AG04449 (cell line): ENCODE data around the gene SCRT2.
"Not testable (repeated sequence)": the region's sequence is repeated elsewhere in the genome, so short reads cannot be mapped to it uniquely, and the experiment has no call there.

ENCODE experiments used
- CTCF ChIA-PET: fragments of 350-600 bp; formaldehyde crosslinking; extraction: SDS; loops from one replicate; lab custom pipeline; 2021; ENCODE audit warnings: antibody characterized with exemption; lab: Yijun Ruan, JAX
- POLR2A ChIA-PET: fragments of 400-600, 350-600 bp; formaldehyde crosslinking; extraction: SDS; loops from one replicate; lab custom pipeline; 2020; ENCODE audit warnings: antibody characterized with exemption, inconsistent platforms; lab: Yijun Ruan, JAX
- DNase-seq: peaks from one replicate; pipeline ENCODE4 v3.0.0-alpha.2; 2010; ENCODE audit warnings: low read depth, low spot score
- H3K4me3 ChIP-seq: 2 replicates; pipeline ENCODE4 v1.5.1; 2011; ENCODE audit warnings: low read depth, mild to moderate bottlenecking, control low read depth, low read length
- TF ChIP-seq, protein P1 (sequence below): IDR thresholded peaks from one replicate; pipeline ENCODE4 v1.5.1; 2011; ENCODE audit warnings: mild to moderate bottlenecking, moderate library complexity, low read length, control low read depth, inconsistent platforms; ENCODE audit not compliant: insufficient read depth; ENCODE audit errors: missing control alignments

SCRT2 gene

DNA sequence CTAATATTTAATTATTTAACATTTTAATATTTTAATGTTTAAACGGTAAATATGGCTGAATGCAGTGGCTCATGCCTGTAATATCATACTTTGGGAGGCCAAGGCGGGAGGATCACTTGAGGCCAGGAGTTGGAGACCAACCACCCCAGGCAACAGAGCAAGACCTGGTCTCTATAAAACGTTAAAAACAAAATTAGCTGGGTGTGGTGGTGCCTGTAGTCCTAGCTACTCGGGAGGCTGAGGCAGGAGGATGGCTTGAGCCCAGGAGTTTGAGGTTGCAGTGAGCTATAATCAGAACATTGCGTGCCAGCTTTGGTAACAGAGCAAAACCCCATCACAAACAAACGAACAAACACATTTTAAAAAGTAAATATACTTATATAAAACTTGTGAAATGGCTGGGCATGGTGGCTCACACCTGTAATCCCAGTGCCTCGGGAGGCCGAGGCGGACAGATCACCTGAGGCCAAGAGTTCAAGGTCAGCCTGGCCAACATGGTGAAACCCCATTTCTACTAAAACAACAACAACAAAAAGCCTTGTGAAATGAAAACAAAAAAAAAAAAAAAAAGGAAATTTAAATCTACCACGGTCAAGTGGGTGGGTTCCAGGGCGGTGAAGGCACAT is 30.8 kb downstream of the SCRT2 start:
- ChIA-PET CTCF (interaction anchor here (0.6 to 7.4 kb wide), 29 partner anchors 8 to 311 kb away, joined by 3 to 96 read pairs (median 6); partner anchors contain the start of gene CSNK2A1), POLR2A (no interaction called here)
- DNase-seq = no peak
- no peak overlapping the region for H3K4me3 ChIP-seq
- TF ChIP-seq, protein P1, sequence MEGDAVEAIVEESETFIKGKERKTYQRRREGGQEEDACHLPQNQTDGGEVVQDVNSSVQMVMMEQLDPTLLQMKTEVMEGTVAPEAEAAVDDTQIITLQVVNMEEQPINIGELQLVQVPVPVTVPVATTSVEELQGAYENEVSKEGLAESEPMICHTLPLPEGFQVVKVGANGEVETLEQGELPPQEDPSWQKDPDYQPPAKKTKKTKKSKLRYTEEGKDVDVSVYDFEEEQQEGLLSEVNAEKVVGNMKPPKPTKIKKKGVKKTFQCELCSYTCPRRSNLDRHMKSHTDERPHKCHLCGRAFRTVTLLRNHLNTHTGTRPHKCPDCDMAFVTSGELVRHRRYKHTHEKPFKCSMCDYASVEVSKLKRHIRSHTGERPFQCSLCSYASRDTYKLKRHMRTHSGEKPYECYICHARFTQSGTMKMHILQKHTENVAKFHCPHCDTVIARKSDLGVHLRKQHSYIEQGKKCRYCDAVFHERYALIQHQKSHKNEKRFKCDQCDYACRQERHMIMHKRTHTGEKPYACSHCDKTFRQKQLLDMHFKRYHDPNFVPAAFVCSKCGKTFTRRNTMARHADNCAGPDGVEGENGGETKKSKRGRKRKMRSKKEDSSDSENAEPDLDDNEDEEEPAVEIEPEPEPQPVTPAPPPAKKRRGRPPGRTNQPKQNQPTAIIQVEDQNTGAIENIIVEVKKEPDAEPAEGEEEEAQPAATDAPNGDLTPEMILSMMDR = no peak

DNA sequence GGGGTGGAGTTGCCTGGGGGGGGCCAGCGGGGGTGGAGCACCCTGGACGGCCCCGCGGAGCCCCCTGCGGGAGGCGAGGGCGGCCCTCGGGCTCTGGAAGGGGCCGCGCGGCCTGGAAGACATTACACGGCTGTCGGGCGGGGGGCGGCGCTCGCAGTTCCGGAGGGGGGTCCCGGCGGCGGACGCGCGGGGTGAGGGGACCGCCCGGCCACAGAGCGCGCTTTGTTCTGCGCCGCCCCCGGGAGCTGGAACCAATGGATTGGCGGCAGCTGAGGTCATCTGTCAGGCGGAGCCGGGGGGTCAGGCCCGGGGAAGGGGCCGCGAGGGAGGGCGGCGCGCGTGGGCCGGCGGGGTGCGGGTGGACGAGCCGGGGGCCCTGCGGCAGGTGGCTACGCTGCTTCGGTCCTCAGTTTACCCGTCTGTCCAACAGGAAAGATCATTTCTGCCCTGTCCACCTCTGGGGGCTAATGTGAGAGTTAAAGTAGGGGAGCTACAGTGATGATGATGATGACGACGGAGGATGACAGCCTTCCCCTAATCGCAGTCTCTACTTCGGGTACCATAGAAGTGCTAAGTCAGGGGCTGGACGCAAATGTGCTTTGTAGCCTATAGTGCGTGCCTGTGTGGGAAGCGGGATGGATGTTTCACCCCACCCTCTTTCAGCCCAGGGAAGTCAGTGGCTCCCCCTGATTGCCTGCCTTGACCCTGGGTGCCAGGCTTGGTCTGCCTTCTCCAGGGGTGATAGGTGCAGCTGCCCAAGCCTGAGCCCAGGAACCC is 33.0 kb downstream of the SCRT2 start:
- no peak for DNase-seq
- H3K4me3 ChIP-seq = peak overlapping the region; percentile 12; the same call in 1 of the 2 replicates
- ChIA-PET POLR2A (interaction anchor here (0.9 kb wide), 1 partner anchor 10 kb away, joined by 6 read pairs; no protein-coding TSS in a partner anchor), CTCF (interaction anchor here (6.1 to 7.4 kb wide), 2 partner anchors 14 to 80 kb away, joined by 47 to 96 read pairs; no protein-coding TSS in a partner anchor)
- TF ChIP-seq, protein P1 = no peak

DNA sequence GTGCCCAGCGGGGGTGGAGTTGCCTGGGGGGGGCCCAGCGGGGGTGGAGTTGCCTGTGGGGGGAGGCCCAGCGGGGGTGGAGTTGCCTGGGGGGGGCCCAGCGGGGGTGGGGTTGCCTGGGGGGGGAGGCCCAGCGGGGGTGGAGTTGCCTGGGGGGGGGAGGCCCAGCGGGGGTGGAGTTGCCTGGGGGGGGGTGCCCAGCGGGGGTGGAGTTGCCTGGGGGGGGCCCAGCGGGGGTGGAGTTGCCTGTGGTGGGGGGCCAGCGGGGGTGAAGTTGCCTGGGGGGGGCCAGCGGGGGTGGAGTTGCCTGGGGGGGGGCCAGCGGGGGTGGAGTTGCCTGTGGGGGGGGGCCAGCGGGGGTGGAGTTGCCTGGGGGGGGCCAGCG is 33.6 kb downstream of the SCRT2 start:
- H3K4me3 ChIP-seq, POLR2A ChIA-PET: not testable (repeated sequence)

DNA sequence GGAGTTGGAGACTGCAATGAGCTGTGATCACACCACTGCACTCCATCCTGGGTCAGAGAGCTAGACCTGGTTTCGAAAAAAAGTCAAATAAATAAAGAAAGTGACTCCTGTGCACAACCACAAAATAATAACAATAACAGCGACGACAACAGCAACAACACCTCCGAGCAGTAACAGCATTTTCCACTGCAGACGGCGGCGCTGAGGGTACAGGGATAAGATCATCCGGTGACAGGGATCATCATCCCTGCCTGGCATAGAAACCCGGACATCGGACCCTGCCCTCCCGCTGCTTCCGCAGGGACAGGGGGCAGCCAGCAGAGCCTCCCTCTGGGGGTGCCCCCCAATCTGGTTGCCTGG is 34.1 kb downstream of the SCRT2 start:
- TF ChIP-seq, protein P1 = no peak
- ChIA-PET CTCF (interaction anchor here (1.0 to 1.3 kb wide), 2 partner anchors 26 to 79 kb away, joined by 4 read pairs; no protein-coding TSS in a partner anchor), POLR2A (no interaction called here)
- no peak overlapping the region for H3K4me3 ChIP-seq
- DNase-seq = no peak

More for the DNA sequence above, 33.6 kb downstream of the SCRT2 start:
- CTCF ChIA-PET = interaction anchor here (1.0 to 7.4 kb wide), 2 partner anchors 80 kb away, joined by 4 to 96 read pairs; no protein-coding TSS in a partner anchor
- DNase-seq = not testable (repeated sequence)

DNA sequence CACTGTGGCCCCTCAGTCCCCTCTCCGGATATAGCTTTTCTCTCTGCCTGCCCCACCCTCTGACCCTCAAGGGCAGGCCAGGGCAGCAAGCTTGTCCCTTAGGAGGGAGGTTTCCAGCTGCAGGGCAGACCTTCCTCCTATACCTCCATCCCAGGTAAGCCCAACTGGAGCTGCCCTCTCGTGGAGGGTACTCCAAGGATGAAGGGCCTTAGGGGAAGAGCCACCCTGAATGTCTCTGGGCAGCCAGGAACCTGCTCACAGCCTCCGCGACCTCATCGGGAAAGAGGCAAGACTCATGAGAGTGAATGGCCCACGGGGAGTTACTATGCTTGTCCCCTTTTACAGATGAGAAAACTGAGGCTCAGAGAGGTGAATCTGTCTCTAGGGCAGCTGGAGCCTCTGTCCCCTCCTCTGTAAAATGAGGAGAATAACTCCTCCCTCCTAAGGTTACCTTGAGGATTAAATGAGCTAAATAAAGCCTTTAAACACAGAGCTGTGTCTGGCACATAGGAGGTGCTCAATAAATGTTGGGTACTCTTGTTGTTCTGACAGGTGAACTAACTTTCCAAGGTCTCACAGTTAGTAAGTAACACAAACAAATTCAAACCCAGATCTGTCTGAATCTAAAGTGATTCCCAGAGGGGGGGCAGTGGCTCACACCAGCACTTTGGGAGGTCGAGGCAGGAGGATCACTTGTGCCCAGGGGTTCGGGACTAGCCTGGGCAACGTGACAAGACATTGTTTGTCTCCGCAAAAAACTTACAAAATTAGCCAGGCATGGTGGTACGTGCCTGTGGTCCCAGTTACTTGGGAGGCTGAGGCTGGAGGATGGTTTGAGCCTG is 34.7 kb downstream of the SCRT2 start:
- CTCF ChIA-PET = interaction anchor here (1.0 to 1.5 kb wide), 3 partner anchors 26 to 78 kb away, joined by 4 to 5 read pairs (median 4); no protein-coding TSS in a partner anchor
- POLR2A ChIA-PET = no interaction called here
- H3K4me3 ChIP-seq = no peak overlapping the region
- no peak for DNase-seq
- TF ChIP-seq, protein P1 = no peak

DNA sequence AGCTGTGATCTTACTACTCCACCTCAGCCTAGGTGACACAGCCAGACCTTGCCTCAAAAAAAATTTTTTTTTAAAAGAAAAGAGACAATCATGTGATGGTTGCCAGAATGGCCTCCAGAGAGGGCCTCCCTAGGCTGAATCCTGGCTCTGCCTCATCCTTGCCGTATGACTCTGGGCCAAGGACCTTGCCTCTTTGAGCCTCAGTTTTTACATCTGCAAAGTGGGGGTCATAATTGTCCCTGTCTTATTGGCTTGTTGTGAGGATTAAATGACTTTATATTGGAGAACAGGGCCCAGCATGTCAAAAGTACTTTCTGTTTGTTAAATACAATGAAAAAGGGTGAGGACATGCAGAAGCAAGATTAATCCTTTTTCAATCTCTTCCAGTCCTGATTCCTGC is 37.0 kb downstream of the SCRT2 start:
- no peak for DNase-seq
- TF ChIP-seq, protein P1 = no peak
- ChIA-PET CTCF (interaction anchor here (1.5 kb wide), 1 partner anchor 26 kb away, joined by 3 read pairs; no protein-coding TSS in a partner anchor), POLR2A (no interaction called here)
- no peak overlapping the region for H3K4me3 ChIP-seq
